CD4-positive, alpha-beta T cell treated with Interleukin-6 at 100 ng/mL for 8 hours (primary cell): ENCODE measurements around the gene SLC10A7.

Source experiments
- DNase-seq: peaks from one replicate; pipeline ENCODE4 v3.0.0-alpha.2; 2020; ENCODE audit warnings: mixed read lengths, low spot score

SLC10A7 gene

GRCh38 chr4:146439999-146440398 lies 81.7 kb downstream of the SLC10A7 start:
- DNase-seq = no peak

- no peak for DNase-seq
Observed at GRCh38 chr4:146439437-146439836, 82.3 kb downstream of the SLC10A7 start.

- DNase-seq = no peak
Observed at GRCh38 chr4:146437778-146438177, 84.0 kb downstream of the SLC10A7 start.

- no peak for DNase-seq
Observed at GRCh38 chr4:146436423-146437162, 85.1 kb downstream of the SLC10A7 start.

- DNase-seq = no peak
Observed at GRCh38 chr4:146435962-146436361, 85.8 kb downstream of the SLC10A7 start.

GRCh38 chr4:146432065-146432464 lies 89.7 kb downstream of the SLC10A7 start:
- no peak for DNase-seq

- DNase-seq = no peak
Observed at GRCh38 chr4:146428298-146428697, 93.4 kb downstream of the SLC10A7 start.

- no peak for DNase-seq
Observed at GRCh38 chr4:146417822-146418221, 103.9 kb downstream of the SLC10A7 start.

GRCh38 chr4:146415829-146416228 lies 105.9 kb downstream of the SLC10A7 start:
- no peak for DNase-seq

- no peak for DNase-seq
Observed at GRCh38 chr4:146407669-146408084, 114.1 kb downstream of the SLC10A7 start.

GRCh38 chr4:146407257-146407656 lies 114.5 kb downstream of the SLC10A7 start:
- DNase-seq = no peak

- DNase-seq = no peak
Observed at GRCh38 chr4:146401274-146401673, 120.5 kb downstream of the SLC10A7 start.

- no peak for DNase-seq
Observed at GRCh38 chr4:146398896-146399445, 122.8 kb downstream of the SLC10A7 start.

GRCh38 chr4:146398404-146398803 lies 123.3 kb downstream of the SLC10A7 start:
- DNase-seq = no peak

- no peak for DNase-seq
Observed at GRCh38 chr4:146389561-146389960, 132.2 kb downstream of the SLC10A7 start.

GRCh38 chr4:146382194-146382593 lies 139.5 kb downstream of the SLC10A7 start:
- DNase-seq = no peak

- no peak for DNase-seq
Observed at GRCh38 chr4:146381263-146381872, 140.4 kb downstream of the SLC10A7 start.

- no peak for DNase-seq
Observed at GRCh38 chr4:146379744-146380143, 142.0 kb downstream of the SLC10A7 start.

- DNase-seq = no peak
Observed at GRCh38 chr4:146371812-146372211, 149.9 kb downstream of the SLC10A7 start.

GRCh38 chr4:146370841-146371240 lies 150.9 kb downstream of the SLC10A7 start:
- no peak for DNase-seq

- DNase-seq = no peak
Observed at GRCh38 chr4:146369446-146369845, 152.3 kb downstream of the SLC10A7 start.

GRCh38 chr4:146368209-146368608 lies 153.5 kb downstream of the SLC10A7 start:
- no peak for DNase-seq

GRCh38 chr4:146367347-146367746 lies 154.4 kb downstream of the SLC10A7 start:
- no peak for DNase-seq
